ENCODE results near the gene ZNF416. TPM values are rescaled to one million over a fixed set of nuclear protein-coding genes. Genes with fewer than 3 reads are reported as not detected.
A peak's percentile ranks its signal among the peaks of the same experiment; 100 is the strongest.

The ZNF416 gene
- total and polyA plus RNA-seq, 2 experiments from 2014 or later: 4.3 to 11.9 TPM

DNA sequence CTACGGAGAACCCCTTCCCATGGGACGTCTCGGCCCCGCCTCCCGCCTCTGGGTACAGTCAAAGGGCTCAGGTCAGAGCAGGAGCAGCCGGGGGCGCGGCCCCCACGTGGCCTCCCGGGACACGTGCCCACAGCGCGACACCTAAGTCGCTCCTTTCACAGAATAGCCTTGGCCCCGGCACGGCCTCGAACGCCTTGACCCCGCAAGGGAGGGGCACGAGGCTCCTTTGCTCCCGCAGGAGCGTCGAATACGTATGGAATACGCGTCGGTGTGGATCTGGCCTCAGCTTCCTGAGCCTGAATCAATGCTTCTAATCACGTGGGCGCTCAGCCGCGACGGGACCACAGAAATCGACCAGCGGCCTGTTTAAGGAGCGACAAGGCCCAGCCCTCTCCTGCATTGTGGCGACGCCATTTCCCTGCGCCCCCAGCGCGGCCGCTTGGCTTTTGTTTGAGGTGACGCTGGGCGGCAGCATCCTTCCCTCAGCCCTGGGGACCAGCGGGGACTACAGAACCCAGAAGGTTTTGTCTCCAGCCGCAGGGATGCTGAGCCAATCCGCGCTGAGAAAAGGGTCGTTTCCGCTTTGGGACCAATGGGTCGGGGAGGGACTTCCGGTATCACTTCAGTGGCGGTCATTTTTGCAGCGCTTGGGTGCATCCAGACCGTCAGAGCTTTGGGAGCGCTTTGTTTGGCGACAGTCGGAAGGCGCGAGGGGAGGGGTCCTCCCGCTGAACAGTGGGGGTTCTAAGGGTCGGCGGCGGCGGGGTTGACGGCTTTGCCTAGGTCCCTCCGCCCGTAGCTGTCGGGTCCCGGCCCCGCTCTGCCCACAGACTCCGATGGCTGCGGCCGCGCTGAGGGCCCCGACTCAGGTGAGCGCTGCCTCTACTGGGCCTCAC lies 5.1 kb upstream of the ZNF416 start, which contains the start of gene ZIK1:
TSS of gene ZIK1 (plus strand) at position 625 of the 896 bp plus-strand sequence. CDS start at position 837, 212 bp downstream.
- TF ChIP-seq, protein P1, sequence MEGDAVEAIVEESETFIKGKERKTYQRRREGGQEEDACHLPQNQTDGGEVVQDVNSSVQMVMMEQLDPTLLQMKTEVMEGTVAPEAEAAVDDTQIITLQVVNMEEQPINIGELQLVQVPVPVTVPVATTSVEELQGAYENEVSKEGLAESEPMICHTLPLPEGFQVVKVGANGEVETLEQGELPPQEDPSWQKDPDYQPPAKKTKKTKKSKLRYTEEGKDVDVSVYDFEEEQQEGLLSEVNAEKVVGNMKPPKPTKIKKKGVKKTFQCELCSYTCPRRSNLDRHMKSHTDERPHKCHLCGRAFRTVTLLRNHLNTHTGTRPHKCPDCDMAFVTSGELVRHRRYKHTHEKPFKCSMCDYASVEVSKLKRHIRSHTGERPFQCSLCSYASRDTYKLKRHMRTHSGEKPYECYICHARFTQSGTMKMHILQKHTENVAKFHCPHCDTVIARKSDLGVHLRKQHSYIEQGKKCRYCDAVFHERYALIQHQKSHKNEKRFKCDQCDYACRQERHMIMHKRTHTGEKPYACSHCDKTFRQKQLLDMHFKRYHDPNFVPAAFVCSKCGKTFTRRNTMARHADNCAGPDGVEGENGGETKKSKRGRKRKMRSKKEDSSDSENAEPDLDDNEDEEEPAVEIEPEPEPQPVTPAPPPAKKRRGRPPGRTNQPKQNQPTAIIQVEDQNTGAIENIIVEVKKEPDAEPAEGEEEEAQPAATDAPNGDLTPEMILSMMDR (conservative IDR thresholded peaks at IDR 0.05; ENCODE audit: low read depth in 2 of 2): peak in 1 of 2 experiments; percentile 26; a peak in 1 of 4 replicates
- TF ChIP-seq REST (IDR thresholded peaks at IDR 0.05; ENCODE audit: unreplicated experiment): no peak
- TF ChIP-seq CREB1 (CRISPR knock-in tag; IDR thresholded peaks at IDR 0.05; ENCODE audit: low read depth): peak; percentile 93
- TF ChIP-seq, protein P2, sequence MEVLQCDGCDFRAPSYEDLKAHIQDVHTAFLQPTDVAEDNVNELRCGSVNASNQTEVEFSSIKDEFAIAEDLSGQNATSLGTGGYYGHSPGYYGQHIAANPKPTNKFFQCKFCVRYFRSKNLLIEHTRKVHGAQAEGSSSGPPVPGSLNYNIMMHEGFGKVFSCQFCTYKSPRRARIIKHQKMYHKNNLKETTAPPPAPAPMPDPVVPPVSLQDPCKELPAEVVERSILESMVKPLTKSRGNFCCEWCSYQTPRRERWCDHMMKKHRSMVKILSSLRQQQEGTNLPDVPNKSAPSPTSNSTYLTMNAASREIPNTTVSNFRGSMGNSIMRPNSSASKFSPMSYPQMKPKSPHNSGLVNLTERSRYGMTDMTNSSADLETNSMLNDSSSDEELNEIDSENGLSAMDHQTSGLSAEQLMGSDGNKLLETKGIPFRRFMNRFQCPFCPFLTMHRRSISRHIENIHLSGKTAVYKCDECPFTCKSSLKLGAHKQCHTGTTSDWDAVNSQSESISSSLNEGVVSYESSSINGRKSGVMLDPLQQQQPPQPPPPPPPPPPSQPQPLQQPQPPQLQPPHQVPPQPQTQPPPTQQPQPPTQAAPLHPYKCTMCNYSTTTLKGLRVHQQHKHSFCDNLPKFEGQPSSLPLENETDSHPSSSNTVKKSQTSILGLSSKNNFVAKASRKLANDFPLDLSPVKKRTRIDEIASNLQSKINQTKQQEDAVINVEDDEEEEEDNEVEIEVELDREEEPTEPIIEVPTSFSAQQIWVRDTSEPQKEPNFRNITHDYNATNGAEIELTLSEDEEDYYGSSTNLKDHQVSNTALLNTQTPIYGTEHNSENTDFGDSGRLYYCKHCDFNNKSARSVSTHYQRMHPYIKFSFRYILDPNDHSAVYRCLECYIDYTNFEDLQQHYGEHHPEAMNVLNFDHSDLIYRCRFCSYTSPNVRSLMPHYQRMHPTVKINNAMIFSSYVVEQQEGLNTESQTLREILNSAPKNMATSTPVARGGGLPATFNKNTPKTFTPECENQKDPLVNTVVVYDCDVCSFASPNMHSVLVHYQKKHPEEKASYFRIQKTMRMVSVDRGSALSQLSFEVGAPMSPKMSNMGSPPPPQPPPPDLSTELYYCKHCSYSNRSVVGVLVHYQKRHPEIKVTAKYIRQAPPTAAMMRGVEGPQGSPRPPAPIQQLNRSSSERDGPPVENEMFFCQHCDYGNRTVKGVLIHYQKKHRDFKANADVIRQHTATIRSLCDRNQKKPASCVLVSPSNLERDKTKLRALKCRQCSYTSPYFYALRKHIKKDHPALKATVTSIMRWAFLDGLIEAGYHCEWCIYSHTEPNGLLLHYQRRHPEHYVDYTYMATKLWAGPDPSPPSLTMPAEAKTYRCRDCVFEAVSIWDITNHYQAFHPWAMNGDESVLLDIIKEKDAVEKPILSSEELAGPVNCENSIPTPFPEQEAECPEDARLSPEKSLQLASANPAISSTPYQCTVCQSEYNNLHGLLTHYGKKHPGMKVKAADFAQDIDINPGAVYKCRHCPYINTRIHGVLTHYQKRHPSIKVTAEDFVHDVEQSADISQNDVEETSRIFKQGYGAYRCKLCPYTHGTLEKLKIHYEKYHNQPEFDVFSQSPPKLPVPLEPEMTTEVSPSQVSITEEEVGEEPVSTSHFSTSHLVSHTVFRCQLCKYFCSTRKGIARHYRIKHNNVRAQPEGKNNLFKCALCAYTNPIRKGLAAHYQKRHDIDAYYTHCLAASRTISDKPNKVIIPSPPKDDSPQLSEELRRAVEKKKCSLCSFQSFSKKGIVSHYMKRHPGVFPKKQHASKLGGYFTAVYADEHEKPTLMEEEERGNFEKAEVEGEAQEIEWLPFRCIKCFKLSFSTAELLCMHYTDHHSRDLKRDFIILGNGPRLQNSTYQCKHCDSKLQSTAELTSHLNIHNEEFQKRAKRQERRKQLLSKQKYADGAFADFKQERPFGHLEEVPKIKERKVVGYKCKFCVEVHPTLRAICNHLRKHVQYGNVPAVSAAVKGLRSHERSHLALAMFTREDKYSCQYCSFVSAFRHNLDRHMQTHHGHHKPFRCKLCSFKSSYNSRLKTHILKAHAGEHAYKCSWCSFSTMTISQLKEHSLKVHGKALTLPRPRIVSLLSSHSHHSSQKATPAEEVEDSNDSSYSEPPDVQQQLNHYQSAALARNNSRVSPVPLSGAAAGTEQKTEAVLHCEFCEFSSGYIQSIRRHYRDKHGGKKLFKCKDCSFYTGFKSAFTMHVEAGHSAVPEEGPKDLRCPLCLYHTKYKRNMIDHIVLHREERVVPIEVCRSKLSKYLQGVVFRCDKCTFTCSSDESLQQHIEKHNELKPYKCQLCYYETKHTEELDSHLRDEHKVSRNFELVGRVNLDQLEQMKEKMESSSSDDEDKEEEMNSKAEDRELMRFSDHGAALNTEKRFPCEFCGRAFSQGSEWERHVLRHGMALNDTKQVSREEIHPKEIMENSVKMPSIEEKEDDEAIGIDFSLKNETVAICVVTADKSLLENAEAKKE (CRISPR knock-in tag; IDR thresholded peaks at IDR 0.05): no peak
- TF ChIP-seq EZH2 (IDR thresholded peaks at IDR 0.05; ENCODE audit: low read depth, unreplicated experiment): no peak
- no peak for TF ChIP-seq EZH2phosphoT487 (IDR thresholded peaks at IDR 0.05; ENCODE audit: unreplicated experiment)
- TF ChIP-seq, protein P3, sequence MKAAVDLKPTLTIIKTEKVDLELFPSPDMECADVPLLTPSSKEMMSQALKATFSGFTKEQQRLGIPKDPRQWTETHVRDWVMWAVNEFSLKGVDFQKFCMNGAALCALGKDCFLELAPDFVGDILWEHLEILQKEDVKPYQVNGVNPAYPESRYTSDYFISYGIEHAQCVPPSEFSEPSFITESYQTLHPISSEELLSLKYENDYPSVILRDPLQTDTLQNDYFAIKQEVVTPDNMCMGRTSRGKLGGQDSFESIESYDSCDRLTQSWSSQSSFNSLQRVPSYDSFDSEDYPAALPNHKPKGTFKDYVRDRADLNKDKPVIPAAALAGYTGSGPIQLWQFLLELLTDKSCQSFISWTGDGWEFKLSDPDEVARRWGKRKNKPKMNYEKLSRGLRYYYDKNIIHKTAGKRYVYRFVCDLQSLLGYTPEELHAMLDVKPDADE (IDR thresholded peaks at IDR 0.05): peak; percentile 90
- TF ChIP-seq POLR2AphosphoS5 (IDR thresholded peaks at IDR 0.05; ENCODE audit: low read depth): peak; percentile 35; the same call in 1 of the 2 replicates
- TF ChIP-seq STAT1 (IDR thresholded peaks at IDR 0.05; ENCODE audit: unreplicated experiment): no peak
- TF ChIP-seq NANOG (IDR thresholded peaks at IDR 0.05; ENCODE audit: borderline replicate concordance): no peak
- H3K27ac ChIP-seq (ENCODE audit: low read depth): peak within 1 kb of the TSS; percentile 61; the same call in 1 of the 2 replicates

More for the DNA sequence above, 5.1 kb upstream of the ZNF416 start, which contains the start of gene ZIK1:
- peaks cover 4% of the 10 kb centered on the region for H4K20me1 ChIP-seq (replicated peaks; ENCODE audit: insufficient read depth)
- ATAC-seq (peak; percentile 88), DNase-seq (ENCODE audit: low spot score) (peak; percentile 99)
- Mint-ChIP-seq H3K27me3 (ENCODE audit: insufficient read depth, low read depth, poor library complexity) (peaks cover 18% of the 10 kb centered on the region), H3K4me1 (peaks cover 10% of the 10 kb centered on the region), H3K4me3 (peak within 1 kb of the TSS; percentile 95), H3K9me3 (peaks cover 80% of the 10 kb centered on the region), H3K36me3 (ENCODE audit: low read depth) (peaks cover 60% of the 10 kb centered on the region), H3K27ac (peak within 1 kb of the TSS; percentile 89)
- H3K4me3 ChIP-seq: peak within 1 kb of the TSS; percentile 94
- H3K9me2 ChIP-seq (ENCODE audit: insufficient read depth): peaks cover 17% of the 10 kb centered on the region; the same call in 1 of the 2 replicates
- H3K27me3 ChIP-seq (ENCODE audit: insufficient read depth): no peaks in the 10 kb centered on the region
- peak within 1 kb of the TSS; percentile 94 for H2AFZ ChIP-seq
- H3K4me2 ChIP-seq: peak within 1 kb of the TSS; percentile 98
- peaks cover 12% of the 10 kb centered on the region; the same call in 1 of the 2 replicates for H3K36me3 ChIP-seq (ENCODE audit: insufficient read depth)
- H3F3A ChIP-seq (replicated peaks; ENCODE audit: low read depth): no peaks in the 10 kb centered on the region
- H3K79me2 ChIP-seq (replicated peaks; ENCODE audit: insufficient read depth): peaks cover 43% of the 10 kb centered on the region
- peaks cover 11% of the 10 kb centered on the region for H3K4me1 ChIP-seq (ENCODE audit: insufficient read depth)
